K562 (cell line): ENCODE measurements around the gene MBNL2. TPM values are rescaled to one million over a fixed set of nuclear protein-coding genes. Genes with fewer than 3 reads are reported as not detected.

Experiments
- ATAC-seq: fragments of 200-7000 bp; cut with Tn5 transposase; 3 replicates; pipeline ENCODE4 v1.9.1; 2020; ENCODE audit warnings: moderate library complexity
- BruUV-seq: library from RNA; stranded (reverse); fragments of 400-500 nt; replicated peaks from 2 replicates; lab custom pipeline; 2021; lab: Mats Ljungman, UMichigan
- CTCF ChIA-PET: fragments of 300-600 bp; formaldehyde crosslinking; extraction: SDS; loops from one replicate; lab custom pipeline; 2021; ENCODE audit warnings: low intra/inter-chr PET ratio; lab: Yijun Ruan, JAX
- POLR2A ChIA-PET: fragments of 300-600, 350-650 bp; sonication (Branson Sonifier 250); formaldehyde crosslinking; extraction: SDS; loops from one replicate; lab custom pipeline; 2021; ENCODE audit warnings: antibody characterized with exemption, inconsistent platforms; lab: Yijun Ruan, JAX
- DNase-seq, 4 experiments: peaks; one replicate each; pipeline versions ENCODE4 v3.0.0 to v3.0.0-alpha.2; 2011 to 2018; ENCODE audit warnings: low spot score in 3 of 4, mixed read lengths in 3 of 4; ENCODE audit errors: extremely low read depth in 1 of 4
- FAIRE-seq: peaks from 2 replicates; lab custom pipeline; 2011; peaks lifted over from hg19 to GRCh38; lab: Jason Lieb, UNC
- H2AFZ ChIP-seq: 2 replicates; pipeline ENCODE4 v1.6.0; 2011; ENCODE audit warnings: low read depth, low read length, control low read depth, inconsistent platforms
- H3K27ac ChIP-seq: fragments of 200-600 bp; 3 replicates; pipeline ENCODE4 v1.8.0; 2011; ENCODE audit warnings: low read depth, mild to moderate bottlenecking, control low read depth, inconsistent platforms, low read length, moderate library complexity, mixed read lengths; ENCODE audit errors: extremely low read depth
- H3K27me3 ChIP-seq, 2 experiments: fragments of 300-600 bp in 1 of 2; 2 replicates in 1 of 2; 3 replicates in 1 of 2; pipeline versions ENCODE4 v1.6.0 to v1.8.0; 2011; ENCODE audit warnings: inconsistent platforms in 2 of 2, low read length in 2 of 2, mild to moderate bottlenecking in 1 of 2, mixed read lengths in 1 of 2, moderate library complexity in 1 of 2; ENCODE audit not compliant: control insufficient read depth in 2 of 2, insufficient read depth in 2 of 2
- H3K36me3 ChIP-seq: fragments of 300-600 bp; 3 replicates; pipeline ENCODE4 v1.8.0; 2011; ENCODE audit warnings: mild to moderate bottlenecking, low read length, inconsistent platforms; ENCODE audit not compliant: control insufficient read depth, insufficient read depth
- H3K4me1 ChIP-seq, 2 experiments: fragments of 200-600 bp in 1 of 2; replicated peaks in 1 of 2; 2 replicates in 1 of 2; 3 replicates in 1 of 2; pipeline versions ENCODE4 v1.5.1 to v1.8.0; 2011; ENCODE audit warnings: inconsistent platforms in 2 of 2, low read length in 2 of 2, mild to moderate bottlenecking in 1 of 2, mixed read lengths in 1 of 2, moderate library complexity in 1 of 2; ENCODE audit not compliant: control insufficient read depth in 2 of 2, insufficient read depth in 2 of 2
- H3K4me2 ChIP-seq: 2 replicates; pipeline ENCODE4 v1.6.1; 2011; ENCODE audit warnings: low read length, control low read depth, inconsistent platforms, mixed read lengths; ENCODE audit not compliant: insufficient read depth
- H3K4me3 ChIP-seq: fragments of 200-600 bp; sonication (generic), shearing (Covaris generic); 2 replicates; pipeline ENCODE4 v1.5.1; 2016; ENCODE audit warnings: control low read depth, inconsistent platforms
- H3K79me2 ChIP-seq: fragments of 200-600 bp; 3 replicates; pipeline ENCODE4 v1.8.0; 2011; ENCODE audit warnings: low read length, inconsistent platforms; ENCODE audit not compliant: control insufficient read depth, insufficient read depth
- H3K9ac ChIP-seq, 2 experiments: 2 replicates each; pipeline versions ENCODE4 v1.6.0 to v1.6.1; 2011; ENCODE audit warnings: low read depth in 2 of 2, low read length in 2 of 2, control low read depth in 1 of 2, inconsistent platforms in 1 of 2, mild to moderate bottlenecking in 1 of 2, mixed read lengths in 1 of 2; ENCODE audit not compliant: insufficient read depth in 1 of 2
- H3K9me1 ChIP-seq: one replicate; pipeline ENCODE4 v1.6.0; 2011; ENCODE audit warnings: inconsistent platforms, mild to moderate bottlenecking, low read length, moderate library complexity; ENCODE audit not compliant: control insufficient read depth, insufficient read depth
- H3K9me3 ChIP-seq: replicated peaks from 2 replicates; pipeline ENCODE4 v1.5.1; 2011; ENCODE audit warnings: low read depth, low read length, inconsistent platforms; ENCODE audit not compliant: control insufficient read depth, insufficient read depth
- H4K20me1 ChIP-seq: replicated peaks from 2 replicates; pipeline ENCODE4 v1.6.1; 2011; ENCODE audit warnings: low read length, inconsistent platforms, mixed read lengths; ENCODE audit not compliant: control insufficient read depth, insufficient read depth
- ARID3B ChIP-seq: fragments of 250-450 bp; sonication (Bioruptor Pico); IDR thresholded peaks from 2 replicates; pipeline ENCODE4 v1.4.0; 2020; ENCODE audit warnings: borderline replicate concordance
- E4F1 ChIP-seq: fragments of 250-450 bp; sonication (Bioruptor Pico); IDR thresholded peaks from 2 replicates; pipeline ENCODE4 v1.5.0; 2021; ENCODE audit warnings: mild to moderate bottlenecking, borderline replicate concordance
- MITF ChIP-seq: IDR thresholded peaks from 2 replicates; pipeline ENCODE4 v1.6.1; 2014; ENCODE audit warnings: antibody characterized with exemption
- PHB2 ChIP-seq: fragments of 450-650 bp; IDR thresholded peaks from 2 replicates; pipeline ENCODE4 v1.6.1; 2017; ENCODE audit warnings: low read depth
- SNAPC5 ChIP-seq: fragments of 250-450 bp; sonication (Bioruptor Pico); IDR thresholded peaks from 2 replicates; pipeline ENCODE4 v1.8.0; 2021; ENCODE audit warnings: moderate library complexity, mild to moderate bottlenecking, inconsistent platforms
- ZNF407 ChIP-seq: fragments of 450-650 bp; IDR thresholded peaks from 2 replicates; pipeline ENCODE4 v1.6.1; 2016; ENCODE audit warnings: low read depth
- ZNF583 ChIP-seq: fragments of 250-450 bp; sonication (Bioruptor Pico); IDR thresholded peaks from 2 replicates; pipeline ENCODE4 v1.4.0; 2020
- WGBS: fragments of 100-300 bp; shearing (Covaris generic); methylation state at CpG from one replicate; pipeline ENCODE4 v1.1.6; 2016; ENCODE audit warnings: low coverage, mixed read lengths; ENCODE audit not compliant: insufficient coverage; ENCODE audit errors: missing lambda C conversion rate; 5-methylcytosine and 5-hydroxymethylcytosine counted together
- in situ Hi-C: fragments of 300-500 bp; cut with MboI; formaldehyde crosslinking; loops from 4 replicates; pipeline ENCODE4 v1.15.0; 2018; ENCODE audit warnings: inconsistent platforms, mixed read lengths
- intact Hi-C: fragments of 100-400 bp; cut with micrococcal nuclease; formaldehyde crosslinking; loops from 2 replicates; pipeline ENCODE4 v1.14.2; 2022
- polyA plus RNA-seq, 8 experiments: library from polyadenylated mRNA; depleted of rRNA in 4 of 8; stranded (reverse) in 5 of 8; unstranded in 3 of 8; fragments of >200 nt; fragmentation: Nextera tagmentation in 2 of 8; fragmentation: Illumina TruSeq in 1 of 8; extraction: Ambion mirVana in 2 of 8; extraction: Trizol in 1 of 8; gene quantifications; 2 replicates each; pipeline versions ENCODE4 v1.2.1 to v1.2.3, GENCODE V29; 2011 to 2014; ENCODE audit warnings: inconsistent platforms in 1 of 8, missing spikeins in 1 of 8
- total RNA-seq, 7 experiments: library from RNA; depleted of rRNA in 6 of 7; stranded (reverse); fragments of >200 nt in 6 of 7; fragmentation: Illumina TruSeq in 2 of 7; extraction: Trizol in 2 of 7; gene quantifications; 2 replicates each; pipeline versions ENCODE4 v1.2.1 to v1.2.3, GENCODE V29; 2011 to 2021; ENCODE audit warnings: low replicate concordance in 1 of 7

MBNL2 gene
- total and polyA plus RNA-seq, 9 of the 15 experiments (the other 6 are each of a cell fraction or from before 2014, with no cell fraction given), result 7.0 to 24.8 (median 13.8) TPM

- in situ Hi-C loops, result no loop called here
- 37% methylated on average over 3 of the region's 4 CpGs for WGBS
- H3K27me3 ChIP-seq, result no peaks in the 10 kb centered on the region
- no peak for ATAC-seq
- H3K4me2 ChIP-seq, result no peak overlapping the region
- CTCF ChIA-PET, result no interaction called here
- no peak overlapping the region for H3K4me3 ChIP-seq
- no peaks in the 10 kb centered on the region for H3K36me3 ChIP-seq
- no TSS peak for BruUV-seq
- H3K27ac ChIP-seq, result no peak overlapping the region
- intact Hi-C loops, result loop anchor here (10.0 kb wide), 2 partner anchors 206 to 1756 kb away; partner anchors contain the start of genes DNAJC3 and MBNL2
- H4K20me1 ChIP-seq, result no peaks in the 10 kb centered on the region
- peaks cover 17% of the 10 kb centered on the region for H3K79me2 ChIP-seq
- H3K4me1 ChIP-seq, result peaks cover 6 to 16% of the 10 kb centered on the region in 2 experiments; a peak in 4 of 5 replicates
- no peak for DNase-seq
- no peak overlapping the region for H3K9ac ChIP-seq
- POLR2A ChIA-PET, result interaction anchor here (0.7 kb wide), 2 partner anchors 72 to 1287 kb away, joined by 3 to 4 read pairs; no protein-coding TSS in a partner anchor
- no peaks in the 10 kb centered on the region for H3K9me1 ChIP-seq
- H3K9me3 ChIP-seq, result no peaks in the 10 kb centered on the region; the same call in 1 of the 2 replicates
- FAIRE-seq, result no peak
- H2AFZ ChIP-seq, result no peak overlapping the region
- TF ChIP-seq ARID3B (CRISPR knock-in tag) (no peak), SNAPC5 (CRISPR knock-in tag) (no peak), ZNF583 (CRISPR knock-in tag) (no peak), E4F1 (no peak), ZNF407 (no peak), MITF (no peak), PHB2 (no peak)
Measured at GRCh38 chr13:97431171-97431764, 209.1 kb downstream of the MBNL2 start.
